SK-N-MC (cell line): ENCODE measurements around the gene PPP6R2.

Experiments
- DNase-seq: peaks from one replicate; pipeline ENCODE4 v3.0.0-alpha.2; 2011; ENCODE audit warnings: low read depth, low spot score
- H3K27ac ChIP-seq: fragments of 200-600 bp; sonication (generic); 2 replicates; pipeline ENCODE4 v1.5.1; 2016; ENCODE audit warnings: mixed run types
- H3K36me3 ChIP-seq: fragments of 200-600 bp; sonication (generic); 2 replicates; pipeline ENCODE4 v1.6.1; 2017; ENCODE audit warnings: antibody characterized with exemption, low read length, mixed read lengths; ENCODE audit not compliant: insufficient read depth
- H3K4me3 ChIP-seq: fragments of 200-600 bp; sonication (generic); 2 replicates; pipeline ENCODE4 v1.5.1; 2016
- H3K9ac ChIP-seq: fragments of 200-600 bp; sonication (generic); 2 replicates; pipeline ENCODE4 v1.8.0; 2017; ENCODE audit warnings: mixed run types, mixed read lengths; ENCODE audit not compliant: insufficient read length
- H3K9me3 ChIP-seq: fragments of 200-600 bp; sonication (generic); 2 replicates; pipeline ENCODE4 v1.6.1; 2017; ENCODE audit warnings: low read depth, mild to moderate bottlenecking, antibody characterized with exemption, low read length, moderate library complexity, mixed read lengths
- EZH2 ChIP-seq: fragments of 200-600 bp; sonication (generic); IDR thresholded peaks from one replicate; pipeline ENCODE4 v1.6.1; 2017; ENCODE audit warnings: antibody characterized with exemption
- FOXP2 ChIP-seq: optimal IDR thresholded peaks from 2 replicates; pipeline ENCODE3; 2011; ENCODE audit warnings: mild to moderate bottlenecking, moderate library complexity; ENCODE audit not compliant: insufficient read depth; ENCODE audit errors: extremely low read length, control extremely low read depth
- POLR2AphosphoS5 ChIP-seq: IDR thresholded peaks from 2 replicates; pipeline ENCODE4 v1.6.1; 2012; ENCODE audit warnings: mild to moderate bottlenecking, low read depth, low read length, borderline replicate concordance

The PPP6R2 gene

GRCh38 chr22:50439871-50440331 is 96.8 kb downstream of the PPP6R2 start:
- no peak for DNase-seq

GRCh38 chr22:50440544-50441249 is 97.6 kb downstream of the PPP6R2 start:
- H3K9ac ChIP-seq: no peak overlapping the region
- H3K27ac ChIP-seq: no peak overlapping the region
- H3K9me3 ChIP-seq: no peaks in the 10 kb centered on the region
- H3K4me3 ChIP-seq: no peak overlapping the region
- TF ChIP-seq FOXP2: no peak
- TF ChIP-seq POLR2AphosphoS5: no peak
- TF ChIP-seq EZH2: no peak
- H3K36me3 ChIP-seq: peaks cover 29% of the 10 kb centered on the region; the same call in 1 of the 2 replicates
- DNase-seq: no peak

More at GRCh38 chr22:50439871-50440331, 96.8 kb downstream of the PPP6R2 start:
- H3K9ac ChIP-seq: no peak overlapping the region
- no peaks in the 10 kb centered on the region for H3K9me3 ChIP-seq
- TF ChIP-seq FOXP2 (no peak), EZH2 (no peak), POLR2AphosphoS5 (no peak)
- peaks cover 29% of the 10 kb centered on the region; the same call in 1 of the 2 replicates for H3K36me3 ChIP-seq
- H3K4me3 ChIP-seq: no peak overlapping the region
- H3K27ac ChIP-seq: no peak overlapping the region

- no peak for DNase-seq
- Histone ChIP-seq H3K27ac (no peak overlapping the region), H3K9ac (no peak overlapping the region), H3K4me3 (no peak overlapping the region), H3K9me3 (no peaks in the 10 kb centered on the region), H3K36me3 (peaks cover 31% of the 10 kb centered on the region; the same call in 1 of the 2 replicates)
- TF ChIP-seq FOXP2 (no peak), POLR2AphosphoS5 (no peak), EZH2 (no peak)
Measured at GRCh38 chr22:50441428-50441993, 98.4 kb downstream of the PPP6R2 start.

- Histone ChIP-seq H3K9ac (no peak overlapping the region), H3K36me3 (peaks cover 37% of the 10 kb centered on the region; the same call in 1 of the 2 replicates)
- TF ChIP-seq POLR2AphosphoS5 (peak; percentile 18; the same call in 1 of the 2 replicates), FOXP2 (no peak), EZH2 (no peak)
Measured at GRCh38 chr22:50443197-50443596, 100.1 kb downstream of the PPP6R2 start.

GRCh38 chr22:50443801-50444625 is 100.9 kb downstream of the PPP6R2 start:
- H3K27ac ChIP-seq: no peak overlapping the region
- DNase-seq: no peak
- TF ChIP-seq EZH2 (no peak), POLR2AphosphoS5 (no peak)
- no peak overlapping the region for H3K4me3 ChIP-seq
- H3K9ac ChIP-seq: no peak overlapping the region
- H3K9me3 ChIP-seq: no peaks in the 10 kb centered on the region
- H3K36me3 ChIP-seq: peaks cover 35% of the 10 kb centered on the region; the same call in 1 of the 2 replicates

More at GRCh38 chr22:50443197-50443596, 100.1 kb downstream of the PPP6R2 start:
- no peak for DNase-seq
- Histone ChIP-seq H3K4me3 (no peak overlapping the region), H3K27ac (0 out of 2 replicates have a peak overlapping the region, but pooled peaks have one; percentile 0), H3K9me3 (no peaks in the 10 kb centered on the region)

- H3K9ac ChIP-seq: no peak overlapping the region
- no peak for TF ChIP-seq POLR2AphosphoS5
- no peak for TF ChIP-seq FOXP2
- H3K4me3 ChIP-seq: no peak overlapping the region
- peaks cover 32% of the 10 kb centered on the region; the same call in 1 of the 2 replicates for H3K36me3 ChIP-seq
- no peaks in the 10 kb centered on the region for H3K9me3 ChIP-seq
- peak overlapping the region; percentile 3; the same call in 1 of the 2 replicates for H3K27ac ChIP-seq
- DNase-seq: no peak
Measured at GRCh38 chr22:50444663-50445062, 101.5 kb downstream of the PPP6R2 start.

- H3K9ac ChIP-seq: no peak overlapping the region
- no peak; the same call in 1 of the 2 replicates for TF ChIP-seq POLR2AphosphoS5
- no peak for TF ChIP-seq FOXP2
- no peak for TF ChIP-seq EZH2
- no peak for DNase-seq
- peak overlapping the region; percentile 3; the same call in 1 of the 2 replicates for H3K27ac ChIP-seq
- no peak overlapping the region for H3K4me3 ChIP-seq
- peaks cover 27% of the 10 kb centered on the region; the same call in 1 of the 2 replicates for H3K36me3 ChIP-seq
- no peaks in the 10 kb centered on the region for H3K9me3 ChIP-seq
Measured at GRCh38 chr22:50445071-50445879, 102.1 kb downstream of the PPP6R2 start.
